Heart left ventricle (tissue), 13 donors: ENCODE measurements around the gene MAN2A1.

Experiments
- CTCF ChIP-seq, 12 donors: fragments of 200-600 bp; sonication (generic) in 4 of 12; IDR thresholded peaks; one replicate each; pipeline versions ENCODE4 v1.5.0 to v1.8.0; 2018 to 2022; ENCODE audit warnings: antibody characterized with exemption in 12 of 12, mild to moderate bottlenecking in 5 of 12
- POLR2A ChIP-seq, 2 donors: fragments of 450-650 bp; IDR thresholded peaks; one replicate each; pipeline ENCODE4 v1.6.1; 2017; ENCODE audit warnings: antibody characterized with exemption in 2 of 2, mild to moderate bottlenecking in 2 of 2, moderate library complexity in 2 of 2
- donor health status: ischemic (EF 13 %, LVEDD 7.1; RV severe dilation, severe dysfunction).
- donor health status: DM: no; HTN: yes; CAD: no.
- donor health status: DM: no; HTN: no; CAD: no.
- donor health status: ischemic (EF 25% LVEDD 6.9; RV normal size, moderate dysfunction).
- donor health status: ischemic (EF 25% LVEDD 5.7; RV mildly dilated, moderate dysfunction).
- donor health status: ischemic (EF 35%, LVEDD 5.7; RV mildly dilated, moderate dysfunction).
- donor health status: nonischemic (EF 11% LVEDD 7.7; RV severe dilation, severe dysfunction).
- donor health status: DM: yes; HTN: yes; CAD: no.
- donor health status: PGD.
- donor health status: ischemic (EF 29% LVEDD 5.4; RV normal size, mild dysfunction).
- donor health status: nonischemic (EF 23%, LVEDD 6.1; RV moderate dilation, normal function).

- TF ChIP-seq CTCF (IDR thresholded peaks at IDR 0.05) (no peak), POLR2A (IDR thresholded peaks at IDR 0.05) (no peak)
These were observed 133.9 kb downstream of the MAN2A1 start for GRCh38 chr5:109823597-109823996.
